Measurements from ENCODE around the gene FCMR.

The FCMR gene

GRCh38 chr1:206921772-206922265, at the start of gene FCMR:
Gene FCMR (minus strand): TSS chr1:206921941. CDS start chr1:206921854, 87 bp downstream.
- DNase-seq, result no peak

GRCh38 chr1:206971029-206971655, 49.4 kb upstream of the FCMR start:
- no peak for DNase-seq

GRCh38 chr1:206970446-206970845, 48.7 kb upstream of the FCMR start, which contains the start of gene FCAMR:
Gene FCAMR (minus strand): TSS chr1:206970460. CDS start chr1:206970125, 335 bp downstream.
- DNase-seq, result no peak

- DNase-seq, result no peak
Measured at GRCh38 chr1:206969090-206969489, 47.3 kb upstream of the FCMR start.

GRCh38 chr1:206967096-206967849, 45.5 kb upstream of the FCMR start:
- DNase-seq, result no peak

GRCh38 chr1:206965781-206966180, 44.0 kb upstream of the FCMR start:
- no peak for DNase-seq

- no peak for DNase-seq
Measured at GRCh38 chr1:206963740-206964139, 42.0 kb upstream of the FCMR start.

GRCh38 chr1:206963119-206963712, 41.5 kb upstream of the FCMR start:
- DNase-seq, result no peak

GRCh38 chr1:206962272-206962671, 40.5 kb upstream of the FCMR start:
- DNase-seq, result no peak

- DNase-seq, result no peak
Measured at GRCh38 chr1:206961668-206962067, 39.9 kb upstream of the FCMR start.

GRCh38 chr1:206960676-206961386, 39.1 kb upstream of the FCMR start:
- no peak for DNase-seq

- no peak for DNase-seq
Measured at GRCh38 chr1:206958144-206958543, 36.4 kb upstream of the FCMR start.

GRCh38 chr1:206957639-206958038, 35.9 kb upstream of the FCMR start:
- no peak for DNase-seq

GRCh38 chr1:206955476-206956451, 34.0 kb upstream of the FCMR start:
- DNase-seq, result no peak

- DNase-seq, result no peak
Measured at GRCh38 chr1:206954459-206955342, 33.0 kb upstream of the FCMR start.

- no peak for DNase-seq
Measured at GRCh38 chr1:206953626-206954025, 31.9 kb upstream of the FCMR start.

- no peak for DNase-seq
Measured at GRCh38 chr1:206953126-206953525, 31.4 kb upstream of the FCMR start.

- no peak for DNase-seq
Measured at GRCh38 chr1:206952171-206952570, 30.4 kb upstream of the FCMR start.

- no peak for DNase-seq
Measured at GRCh38 chr1:206951318-206952100, 29.8 kb upstream of the FCMR start.

- no peak for DNase-seq
Measured at GRCh38 chr1:206949641-206950040, 27.9 kb upstream of the FCMR start.
